HCT116 (cell line): ENCODE results near the gene KLHL17. TPM values are rescaled to one million over a fixed set of nuclear protein-coding genes. Genes with fewer than 3 reads are reported as not detected.

Experiments used
- ATAC-seq: fragments of 200-7000 bp; cut with Tn5 transposase; 2 replicates; pipeline ENCODE4 v1.9.1; 2020; ENCODE audit warnings: mild to moderate bottlenecking, moderate library complexity
- BruUV-seq: library from RNA; stranded (reverse); fragments of 400-500 nt; replicated peaks from 2 replicates; lab custom pipeline; 2021; lab: Mats Ljungman, UMichigan
- CTCF ChIA-PET: fragments of 300-600 bp; sonication (Branson Sonifier 250); formaldehyde crosslinking; loops from one replicate; lab custom pipeline; 2021; ENCODE audit warnings: antibody characterized with exemption; lab: Charles Lee
- POLR2A ChIA-PET: fragments of 300-600, 350-600 bp; sonication (Branson Sonifier 250); formaldehyde crosslinking; loops from one replicate; lab custom pipeline; 2021; ENCODE audit warnings: antibody characterized with exemption; lab: Charles Lee
- RAD21 ChIA-PET, 2 experiments: fragments of 300-600 bp; sonication (Branson Sonifier 250); formaldehyde crosslinking; loops; one replicate each; lab custom pipeline; 2023; ENCODE audit warnings: low total read pairs in 2 of 2; ENCODE audit not compliant: uncharacterized antibody in 2 of 2, unreplicated experiment in 2 of 2, low non-redundant PET in 1 of 2; lab: Charles Lee
- DNase-seq: peaks from one replicate; pipeline ENCODE4 v3.0.0-alpha.2; 2010; ENCODE audit warnings: low read depth, low spot score
- H2AFZ ChIP-seq: fragments of 200-600 bp; shearing (Covaris generic), sonication (generic); 2 replicates; pipeline ENCODE4 v1.6.1; 2017; ENCODE audit warnings: low read depth, mixed run types, mixed read lengths, antibody characterized with exemption, low read length; ENCODE audit not compliant: poor library complexity, severe bottlenecking
- H3K27ac ChIP-seq: 2 replicates; pipeline ENCODE4 v1.5.1; 2012; ENCODE audit warnings: low read depth, low read length
- H3K27me3 ChIP-seq: fragments of 200-600 bp; sonication (generic); 2 replicates; pipeline ENCODE4 v1.6.1; 2016; ENCODE audit warnings: mixed run types, low read length, mixed read lengths; ENCODE audit not compliant: insufficient read depth
- H3K36me3 ChIP-seq, 2 experiments: fragments of 200-500 bp in 1 of 2; fragments of 200-600 bp in 1 of 2; sonication (Bioruptor generic) in 1 of 2; sonication (generic) in 1 of 2; 2 replicates each; pipeline versions ENCODE4 v1.5.1 to v1.6.1; 2014 to 2016; ENCODE audit warnings: low read length in 2 of 2, inconsistent platforms in 1 of 2, mixed read lengths in 1 of 2, mixed run types in 1 of 2; ENCODE audit not compliant: insufficient read depth in 2 of 2, control insufficient read depth in 1 of 2
- H3K4me1 ChIP-seq, 2 experiments: fragments of 200-600 bp in 1 of 2; sonication (generic) in 1 of 2; 2 replicates each; pipeline versions ENCODE4 v1.5.1 to v1.6.1; 2012 to 2017; ENCODE audit warnings: low read length in 2 of 2, inconsistent platforms in 1 of 2, mild to moderate bottlenecking in 1 of 2, mixed read lengths in 1 of 2, mixed run types in 1 of 2, moderate library complexity in 1 of 2; ENCODE audit not compliant: insufficient read depth in 2 of 2, control insufficient read depth in 1 of 2
- H3K4me2 ChIP-seq: fragments of 200-600 bp; sonication (generic); 2 replicates; pipeline ENCODE4 v1.6.1; 2017; ENCODE audit warnings: mixed run types, low read length, mixed read lengths
- H3K4me3 ChIP-seq, 2 experiments: fragments of 200-600 bp in 1 of 2; sonication (generic) in 1 of 2; replicated peaks in 1 of 2; 2 replicates each; pipeline ENCODE4 v1.5.1; 2011 to 2016; ENCODE audit warnings: low read length in 2 of 2, control low read depth in 1 of 2, low read depth in 1 of 2, mild to moderate bottlenecking in 1 of 2, mixed read lengths in 1 of 2, mixed run types in 1 of 2
- H3K79me2 ChIP-seq: fragments of 200-600 bp; sonication (generic); 2 replicates; pipeline ENCODE4 v1.6.1; 2017; ENCODE audit warnings: mild to moderate bottlenecking, mixed run types, low read length, moderate library complexity, mixed read lengths; ENCODE audit not compliant: insufficient read depth
- H3K9ac ChIP-seq: fragments of 200-600 bp; sonication (generic); 2 replicates; pipeline ENCODE4 v1.6.1; 2016; ENCODE audit warnings: low read length, mixed read lengths
- H3K9me2 ChIP-seq: fragments of 200-600 bp; sonication (generic), shearing (Covaris generic); 2 replicates; pipeline ENCODE4 v1.6.1; 2017; ENCODE audit warnings: mixed run types, mild to moderate bottlenecking, moderate library complexity; ENCODE audit not compliant: insufficient read depth
- H3K9me3 ChIP-seq, 2 experiments: fragments of 200-500 bp in 1 of 2; fragments of 200-600 bp in 1 of 2; sonication (Bioruptor generic) in 1 of 2; sonication (generic) in 1 of 2; 2 replicates each; pipeline ENCODE4 v1.6.1; 2014 to 2017; ENCODE audit warnings: low read length in 2 of 2, mixed read lengths in 2 of 2, inconsistent platforms in 1 of 2, low read depth in 1 of 2, mild to moderate bottlenecking in 1 of 2, mixed run types in 1 of 2, moderate library complexity in 1 of 2; ENCODE audit not compliant: control insufficient read depth in 1 of 2, insufficient read depth in 1 of 2
- H4K20me1 ChIP-seq: fragments of 200-600 bp; sonication (generic), shearing (Covaris generic); 2 replicates; pipeline ENCODE4 v1.6.1; 2017; ENCODE audit warnings: mixed run types, mild to moderate bottlenecking, moderate library complexity; ENCODE audit not compliant: insufficient read depth
- CEBPB ChIP-seq: IDR thresholded peaks from 2 replicates; pipeline ENCODE4 v1.6.1; 2012; ENCODE audit warnings: low read depth
- CTCF ChIP-seq, 3 experiments: fragments of 200-600 bp in 1 of 3; sonication (generic) in 1 of 3; IDR thresholded peaks in 2 of 3; conservative IDR thresholded peaks in 1 of 3; 2 replicates each; pipeline ENCODE4 v1.5.1; 2012 to 2017; ENCODE audit warnings: low read depth in 2 of 3, low read length in 2 of 3, antibody characterized with exemption in 1 of 3, borderline replicate concordance in 1 of 3, control low read depth in 1 of 3, mild to moderate bottlenecking in 1 of 3, mixed read lengths in 1 of 3, mixed run types in 1 of 3, moderate library complexity in 1 of 3; ENCODE audit not compliant: insufficient read depth in 1 of 3
- POLR2A ChIP-seq: IDR thresholded peaks from 2 replicates; pipeline ENCODE4 v1.7.0; 2011; ENCODE audit warnings: borderline replicate concordance; ENCODE audit not compliant: insufficient read depth, insufficient read length; ENCODE audit errors: extremely low read depth
- POLR2AphosphoS5 ChIP-seq: IDR thresholded peaks from 2 replicates; pipeline ENCODE4 v1.6.1; 2011; ENCODE audit warnings: mild to moderate bottlenecking, low read depth, low read length, moderate library complexity
- REST ChIP-seq: IDR thresholded peaks from 2 replicates; pipeline ENCODE4 v1.6.1; 2012; ENCODE audit warnings: low read depth
- SRF ChIP-seq: IDR thresholded peaks from 2 replicates; pipeline ENCODE4 v1.6.1; 2012; ENCODE audit warnings: low read depth
- intact Hi-C: fragments of 100-400 bp; cut with micrococcal nuclease; formaldehyde crosslinking; loops from 2 replicates; pipeline ENCODE4 v1.10.0; 2022
- total RNA-seq: library from RNA; stranded (reverse); gene quantifications from one replicate; pipeline ENCODE4 v1.2.1, GENCODE V29; 2021; ENCODE audit not compliant: unreplicated experiment

KLHL17 gene
- total RNA-seq, 1 experiment from 2014 or later, result 100.0 TPM

GRCh38 chr1:938088-938683 lies 22.2 kb upstream of the KLHL17 start:
- H3K4me1 ChIP-seq, result peaks cover 50 to 56% of the 10 kb centered on the region in 2 experiments
- CTCF ChIA-PET, result interaction anchor here (0.8 to 1.4 kb wide), 3 partner anchors 10 to 33 kb away, joined by 3 to 14 read pairs (median 4); no protein-coding TSS in a partner anchor
- no peaks in the 10 kb centered on the region for H3K9me3 ChIP-seq
- no peak overlapping the region for H2AFZ ChIP-seq
- no peaks in the 10 kb centered on the region for H3K9me2 ChIP-seq
- H3K4me3 ChIP-seq, result no peak overlapping the region
- peak overlapping the region; percentile 39; the same call in 1 of the 2 replicates for H3K4me2 ChIP-seq
- no TSS peak for BruUV-seq
- peaks cover 18% of the 10 kb centered on the region; the same call in 1 of the 2 replicates for H3K27me3 ChIP-seq
- ATAC-seq, result peak; percentile 35
- no peak for TF ChIP-seq POLR2AphosphoS5
- peak; percentile 57 to 98 (median 71) for TF ChIP-seq CTCF (IDR thresholded peaks at IDR 0.05 in 2 of 3, conservative IDR thresholded peaks at IDR 0.05 in 1 of 3; ENCODE audit: borderline replicate concordance in 1 of 3, insufficient read depth in 1 of 3, low read depth in 2 of 3, low read length in 2 of 3)
- TF ChIP-seq, all 23 proteins: peak for 1
- no peak overlapping the region for H3K9ac ChIP-seq
- no peaks in the 10 kb centered on the region for H3K36me3 ChIP-seq
- H4K20me1 ChIP-seq, result no peaks in the 10 kb centered on the region
- DNase-seq, result no peak
- no peak overlapping the region; the same call in 1 of the 2 replicates for H3K27ac ChIP-seq
- RAD21 ChIA-PET, result interaction anchor here (1.0 to 1.1 kb wide), 3 partner anchors 10 to 69 kb away, joined by 3 read pairs; no protein-coding TSS in a partner anchor
- intact Hi-C loops, result no loop called here
- no peaks in the 10 kb centered on the region for H3K79me2 ChIP-seq
- POLR2A ChIA-PET, result no interaction called here

- H3K79me2 ChIP-seq, result no peaks in the 10 kb centered on the region
- no peak for DNase-seq
- no peaks in the 10 kb centered on the region for H3K36me3 ChIP-seq
- no peaks in the 10 kb centered on the region for H4K20me1 ChIP-seq
- no peaks in the 10 kb centered on the region for H3K9me3 ChIP-seq
- H3K9me2 ChIP-seq, result no peaks in the 10 kb centered on the region
- TF ChIP-seq POLR2AphosphoS5 (no peak), REST (no peak), POLR2A (no peak), CEBPB (no peak), SRF (no peak)
- no peak overlapping the region for H3K4me3 ChIP-seq
- no peak overlapping the region for H3K9ac ChIP-seq
- intact Hi-C loops, result no loop called here
- POLR2A ChIA-PET, result no interaction called here
- peak overlapping the region; percentile 73; the same call in 1 of the 2 replicates for H3K4me2 ChIP-seq
- H2AFZ ChIP-seq, result no peak overlapping the region
- peaks cover 18% of the 10 kb centered on the region; the same call in 1 of the 2 replicates for H3K27me3 ChIP-seq
- H3K4me1 ChIP-seq, result peaks cover 55 to 62% of the 10 kb centered on the region in 2 experiments
- peak overlapping the region; percentile 5; the same call in 1 of the 2 replicates for H3K27ac ChIP-seq
- CTCF ChIA-PET, result interaction anchor here (0.8 to 2.1 kb wide), 6 partner anchors 10 to 353 kb away, joined by 3 to 14 read pairs (median 4); no protein-coding TSS in a partner anchor
- BruUV-seq, result no TSS peak
- ATAC-seq, result no peak
- RAD21 ChIA-PET, result interaction anchor here in 1 of 2 experiments (1.0 to 1.1 kb wide), 2 partner anchors 11 to 35 kb away, joined by 3 read pairs; no protein-coding TSS in a partner anchor
Measured at GRCh38 chr1:938711-939489, 21.5 kb upstream of the KLHL17 start.
